Liver (tissue), 9 donors: ENCODE measurements around the gene RBM10. TPM values are rescaled to one million over a fixed set of nuclear protein-coding genes. Genes with fewer than 3 reads are reported as not detected.

Experiments used
- DNase-seq: peaks from one replicate; pipeline ENCODE4 v3.0.0-alpha.2; 2017; ENCODE audit warnings: low spot score
- H3K27ac ChIP-seq, 2 donors: one replicate each; pipeline ENCODE4 v1.7.0; 2013; ENCODE audit warnings: inconsistent platforms in 2 of 2, low read length in 2 of 2, control low read depth in 1 of 2, low read depth in 1 of 2, mild to moderate bottlenecking in 1 of 2
- H3K27me3 ChIP-seq, 4 donors: one replicate each; pipeline versions ENCODE4 v1.6.1 to v1.7.0; 2013; ENCODE audit warnings: low read length in 3 of 4, inconsistent platforms in 1 of 4, mild to moderate bottlenecking in 1 of 4, moderate library complexity in 1 of 4; ENCODE audit not compliant: control insufficient read depth in 4 of 4, insufficient read depth in 4 of 4
- H3K36me3 ChIP-seq, 4 donors: one replicate each; pipeline versions ENCODE4 v1.6.1 to v1.7.0; 2013; ENCODE audit warnings: low read length in 3 of 4, mild to moderate bottlenecking in 3 of 4, low read depth in 1 of 4, moderate library complexity in 1 of 4; ENCODE audit not compliant: control insufficient read depth in 4 of 4, insufficient read depth in 3 of 4
- H3K4me1 ChIP-seq, 4 donors: one replicate each; pipeline versions ENCODE4 v1.6.1 to v1.7.0; 2013; ENCODE audit warnings: low read length in 3 of 4, mild to moderate bottlenecking in 3 of 4, moderate library complexity in 1 of 4; ENCODE audit not compliant: control insufficient read depth in 4 of 4, insufficient read depth in 4 of 4
- H3K4me3 ChIP-seq, 3 donors: one replicate each; pipeline versions ENCODE4 v1.6.1 to v1.7.0; 2013; ENCODE audit warnings: low read length in 3 of 3, control low read depth in 1 of 3, low read depth in 1 of 3, mild to moderate bottlenecking in 1 of 3
- H3K9ac ChIP-seq, 2 donors: one replicate each; pipeline ENCODE4 v1.7.0; 2013; ENCODE audit warnings: low read length in 2 of 2, mild to moderate bottlenecking in 2 of 2, moderate library complexity in 2 of 2, control low read depth in 1 of 2, low read depth in 1 of 2
- H3K9me3 ChIP-seq, 4 donors: one replicate each; pipeline versions ENCODE4 v1.6.1 to v1.7.0; 2013; ENCODE audit warnings: low read length in 3 of 4; ENCODE audit not compliant: control insufficient read depth in 4 of 4
- FOXA1 ChIP-seq: IDR thresholded peaks from 2 replicates; pipeline ENCODE4 v1.6.1; 2016; ENCODE audit warnings: antibody characterized with exemption
- FOXA2 ChIP-seq: IDR thresholded peaks from 2 replicates; pipeline ENCODE4 v1.6.1; 2016; ENCODE audit warnings: antibody characterized with exemption
- GABPA ChIP-seq, 2 donors: IDR thresholded peaks in 1 of 2; conservative IDR thresholded peaks in 1 of 2; 2 replicates each; pipeline ENCODE4 v1.6.1; 2016; ENCODE audit warnings: antibody characterized with exemption in 2 of 2, mild to moderate bottlenecking in 1 of 2, moderate library complexity in 1 of 2
- HNF4A ChIP-seq, 2 donors: conservative IDR thresholded peaks; 2 replicates each; pipeline ENCODE4 v1.6.1; 2016; ENCODE audit warnings: antibody characterized with exemption in 2 of 2, mild to moderate bottlenecking in 2 of 2
- HNF4G ChIP-seq: IDR thresholded peaks from 2 replicates; pipeline ENCODE4 v1.6.1; 2016; ENCODE audit warnings: antibody characterized with exemption
- JUND ChIP-seq, 2 donors: IDR thresholded peaks; 2 replicates each; pipeline ENCODE4 v1.6.1; 2016; ENCODE audit warnings: antibody characterized with exemption in 2 of 2
- RAD21 ChIP-seq, 2 donors: IDR thresholded peaks; 2 replicates each; pipeline ENCODE4 v1.6.1; 2016; ENCODE audit warnings: antibody characterized with exemption in 2 of 2, mild to moderate bottlenecking in 2 of 2
- RXRA ChIP-seq, 2 donors: IDR thresholded peaks; 2 replicates each; pipeline ENCODE4 v1.6.1; 2017 to 2018; ENCODE audit warnings: antibody characterized with exemption in 2 of 2, mild to moderate bottlenecking in 1 of 2
- SP1 ChIP-seq: IDR thresholded peaks from 2 replicates; pipeline ENCODE4 v1.6.1; 2018; ENCODE audit warnings: antibody characterized with exemption, mild to moderate bottlenecking
- TAF1 ChIP-seq: conservative IDR thresholded peaks from 2 replicates; pipeline ENCODE4 v1.6.1; 2016; ENCODE audit warnings: antibody characterized with exemption, mild to moderate bottlenecking
- YY1 ChIP-seq: IDR thresholded peaks from 2 replicates; pipeline ENCODE4 v1.6.1; 2016; ENCODE audit warnings: antibody characterized with exemption, mild to moderate bottlenecking
- WGBS: extraction: QIAGEN DNeasy Blood & Tissue Kit; methylation state at CpG from one replicate; pipeline ENCODE4 v1.1.7; 2013; 5-methylcytosine and 5-hydroxymethylcytosine counted together
- polyA plus RNA-seq, 2 donors: library from polyadenylated mRNA; stranded (reverse) in 1 of 2; unstranded in 1 of 2; fragments of 200-250 nt in 1 of 2; fragments of >200 nt in 1 of 2; fragmentation: Nextera tagmentation in 1 of 2; extraction: Ambion mirVana in 1 of 2; gene quantifications; one replicate each; pipeline versions ENCODE4 v1.2.1 to v1.2.3, GENCODE V29; 2013 to 2015
- total RNA-seq, 2 donors: library from RNA; depleted of rRNA; stranded (reverse); fragments of >200 nt; gene quantifications; one replicate each; pipeline ENCODE4 v1.2.3, GENCODE V29; 2014
- TF ChIP-seq, protein P1 (sequence below): IDR thresholded peaks from 2 replicates; pipeline ENCODE4 v1.6.1; 2016; ENCODE audit warnings: antibody characterized with exemption
- TF ChIP-seq, protein P2 (sequence below): fragments of 150-350 bp; IDR thresholded peaks from 2 replicates; pipeline ENCODE4 v1.5.1; 2017; ENCODE audit warnings: improper control_type of control experiment, low read depth, low read length; ENCODE audit not compliant: missing input control
- TF ChIP-seq, protein P3 (sequence below): IDR thresholded peaks from 2 replicates; pipeline ENCODE4 v1.6.1; 2016; ENCODE audit warnings: antibody characterized with exemption, mild to moderate bottlenecking
- TF ChIP-seq, protein P4 (sequence below): IDR thresholded peaks from 2 replicates; pipeline ENCODE4 v1.6.1; 2016; ENCODE audit warnings: antibody characterized with exemption
- donor health status: healthy.
- donor health status: healthy.
- donor health status: healthy.
- donor health status: healthy.
- donor health status: healthy.

The RBM10 gene
- total and polyA plus RNA-seq, 4 donors, result 8.2 to 26.6 (median 17.5) TPM

DNA sequence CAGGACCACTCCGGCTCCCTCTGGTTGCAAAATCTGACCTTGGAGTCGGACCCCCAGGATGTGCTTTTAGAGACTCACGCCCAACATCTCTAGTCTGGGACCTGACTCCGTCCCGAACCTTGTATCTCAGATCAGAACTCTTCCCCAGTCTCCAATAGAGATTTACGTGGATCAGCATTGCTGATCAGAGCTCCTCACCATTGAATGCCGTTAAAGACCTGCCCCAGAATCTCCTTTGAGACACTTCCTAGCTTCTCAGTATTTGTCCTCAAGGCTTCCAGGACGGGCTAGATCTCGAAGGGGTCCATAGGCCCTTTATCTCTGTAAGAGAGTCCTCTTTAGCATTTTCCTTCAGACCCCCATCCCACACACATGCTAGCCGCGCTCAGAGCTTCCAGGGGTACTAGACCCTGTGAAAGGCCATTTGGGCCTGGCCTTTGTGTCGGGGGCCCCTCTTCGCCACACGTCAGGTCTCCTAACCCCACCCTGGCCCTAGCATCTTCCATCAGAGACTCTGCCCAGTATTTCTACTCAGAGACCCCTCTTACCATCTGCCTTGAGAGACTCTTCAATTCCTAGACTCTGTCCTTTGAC lies 49.3 kb downstream of the RBM10 start (continued):
- TF ChIP-seq, protein P1, sequence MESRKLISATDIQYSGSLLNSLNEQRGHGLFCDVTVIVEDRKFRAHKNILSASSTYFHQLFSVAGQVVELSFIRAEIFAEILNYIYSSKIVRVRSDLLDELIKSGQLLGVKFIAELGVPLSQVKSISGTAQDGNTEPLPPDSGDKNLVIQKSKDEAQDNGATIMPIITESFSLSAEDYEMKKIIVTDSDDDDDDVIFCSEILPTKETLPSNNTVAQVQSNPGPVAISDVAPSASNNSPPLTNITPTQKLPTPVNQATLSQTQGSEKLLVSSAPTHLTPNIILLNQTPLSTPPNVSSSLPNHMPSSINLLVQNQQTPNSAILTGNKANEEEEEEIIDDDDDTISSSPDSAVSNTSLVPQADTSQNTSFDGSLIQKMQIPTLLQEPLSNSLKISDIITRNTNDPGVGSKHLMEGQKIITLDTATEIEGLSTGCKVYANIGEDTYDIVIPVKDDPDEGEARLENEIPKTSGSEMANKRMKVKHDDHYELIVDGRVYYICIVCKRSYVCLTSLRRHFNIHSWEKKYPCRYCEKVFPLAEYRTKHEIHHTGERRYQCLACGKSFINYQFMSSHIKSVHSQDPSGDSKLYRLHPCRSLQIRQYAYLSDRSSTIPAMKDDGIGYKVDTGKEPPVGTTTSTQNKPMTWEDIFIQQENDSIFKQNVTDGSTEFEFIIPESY, result no peak
- no peak for TF ChIP-seq FOXA1

DNA sequence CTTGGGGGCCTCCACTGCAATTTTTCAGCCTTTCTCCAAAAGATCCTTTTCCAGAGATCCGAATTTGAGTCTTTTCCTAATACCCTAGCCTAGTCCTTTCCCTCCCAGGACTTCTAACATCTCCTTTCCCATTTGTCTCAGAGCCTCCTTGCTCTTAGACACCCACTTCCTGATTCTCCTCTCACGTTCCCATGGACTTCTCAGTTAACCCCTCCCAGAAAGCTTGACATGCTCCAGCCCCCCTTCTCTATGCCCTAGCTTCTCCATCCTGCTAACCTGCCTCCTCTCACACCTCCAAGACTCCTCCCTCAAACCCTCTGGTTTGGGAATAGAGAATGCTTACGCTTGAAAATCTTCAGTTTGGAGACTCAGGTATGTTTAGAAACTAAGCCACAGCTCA lies 51.1 kb downstream of the RBM10 start:
- TF ChIP-seq SP1, result no peak
- TF ChIP-seq HNF4A (conservative IDR thresholded peaks at IDR 0.05), result no peak
- TF ChIP-seq GABPA (IDR thresholded peaks at IDR 0.05 in 1 of 2, conservative IDR thresholded peaks at IDR 0.05 in 1 of 2), result no peak
- TF ChIP-seq, protein P2, sequence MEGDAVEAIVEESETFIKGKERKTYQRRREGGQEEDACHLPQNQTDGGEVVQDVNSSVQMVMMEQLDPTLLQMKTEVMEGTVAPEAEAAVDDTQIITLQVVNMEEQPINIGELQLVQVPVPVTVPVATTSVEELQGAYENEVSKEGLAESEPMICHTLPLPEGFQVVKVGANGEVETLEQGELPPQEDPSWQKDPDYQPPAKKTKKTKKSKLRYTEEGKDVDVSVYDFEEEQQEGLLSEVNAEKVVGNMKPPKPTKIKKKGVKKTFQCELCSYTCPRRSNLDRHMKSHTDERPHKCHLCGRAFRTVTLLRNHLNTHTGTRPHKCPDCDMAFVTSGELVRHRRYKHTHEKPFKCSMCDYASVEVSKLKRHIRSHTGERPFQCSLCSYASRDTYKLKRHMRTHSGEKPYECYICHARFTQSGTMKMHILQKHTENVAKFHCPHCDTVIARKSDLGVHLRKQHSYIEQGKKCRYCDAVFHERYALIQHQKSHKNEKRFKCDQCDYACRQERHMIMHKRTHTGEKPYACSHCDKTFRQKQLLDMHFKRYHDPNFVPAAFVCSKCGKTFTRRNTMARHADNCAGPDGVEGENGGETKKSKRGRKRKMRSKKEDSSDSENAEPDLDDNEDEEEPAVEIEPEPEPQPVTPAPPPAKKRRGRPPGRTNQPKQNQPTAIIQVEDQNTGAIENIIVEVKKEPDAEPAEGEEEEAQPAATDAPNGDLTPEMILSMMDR, result no peak
- TF ChIP-seq RAD21 (IDR thresholded peaks at IDR 0.05), result no peak
- TF ChIP-seq FOXA2, result no peak
- no peak for TF ChIP-seq RXRA (IDR thresholded peaks at IDR 0.05)
- TF ChIP-seq, protein P3, sequence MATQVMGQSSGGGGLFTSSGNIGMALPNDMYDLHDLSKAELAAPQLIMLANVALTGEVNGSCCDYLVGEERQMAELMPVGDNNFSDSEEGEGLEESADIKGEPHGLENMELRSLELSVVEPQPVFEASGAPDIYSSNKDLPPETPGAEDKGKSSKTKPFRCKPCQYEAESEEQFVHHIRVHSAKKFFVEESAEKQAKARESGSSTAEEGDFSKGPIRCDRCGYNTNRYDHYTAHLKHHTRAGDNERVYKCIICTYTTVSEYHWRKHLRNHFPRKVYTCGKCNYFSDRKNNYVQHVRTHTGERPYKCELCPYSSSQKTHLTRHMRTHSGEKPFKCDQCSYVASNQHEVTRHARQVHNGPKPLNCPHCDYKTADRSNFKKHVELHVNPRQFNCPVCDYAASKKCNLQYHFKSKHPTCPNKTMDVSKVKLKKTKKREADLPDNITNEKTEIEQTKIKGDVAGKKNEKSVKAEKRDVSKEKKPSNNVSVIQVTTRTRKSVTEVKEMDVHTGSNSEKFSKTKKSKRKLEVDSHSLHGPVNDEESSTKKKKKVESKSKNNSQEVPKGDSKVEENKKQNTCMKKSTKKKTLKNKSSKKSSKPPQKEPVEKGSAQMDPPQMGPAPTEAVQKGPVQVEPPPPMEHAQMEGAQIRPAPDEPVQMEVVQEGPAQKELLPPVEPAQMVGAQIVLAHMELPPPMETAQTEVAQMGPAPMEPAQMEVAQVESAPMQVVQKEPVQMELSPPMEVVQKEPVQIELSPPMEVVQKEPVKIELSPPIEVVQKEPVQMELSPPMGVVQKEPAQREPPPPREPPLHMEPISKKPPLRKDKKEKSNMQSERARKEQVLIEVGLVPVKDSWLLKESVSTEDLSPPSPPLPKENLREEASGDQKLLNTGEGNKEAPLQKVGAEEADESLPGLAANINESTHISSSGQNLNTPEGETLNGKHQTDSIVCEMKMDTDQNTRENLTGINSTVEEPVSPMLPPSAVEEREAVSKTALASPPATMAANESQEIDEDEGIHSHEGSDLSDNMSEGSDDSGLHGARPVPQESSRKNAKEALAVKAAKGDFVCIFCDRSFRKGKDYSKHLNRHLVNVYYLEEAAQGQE, result no peak
- TF ChIP-seq, protein P4, sequence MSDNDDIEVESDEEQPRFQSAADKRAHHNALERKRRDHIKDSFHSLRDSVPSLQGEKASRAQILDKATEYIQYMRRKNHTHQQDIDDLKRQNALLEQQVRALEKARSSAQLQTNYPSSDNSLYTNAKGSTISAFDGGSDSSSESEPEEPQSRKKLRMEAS, result no peak
- Histone ChIP-seq H3K9ac (no peak overlapping the region), H3K4me1 (peaks cover 8 to 49% (median 31%) of the 10 kb centered on the region in 4 donors), H3K9me3 (no peaks in the 10 kb centered on the region), H3K27me3 (no peaks in the 10 kb centered on the region), H3K36me3 (peaks cover 4 to 29% (median 17%) of the 10 kb centered on the region in 4 donors), H3K27ac (no peak overlapping the region), H3K4me3 (no peak overlapping the region)
- 64% methylated on average over 3 of the region's 3 CpGs for WGBS
- DNase-seq, result no peak

DNA sequence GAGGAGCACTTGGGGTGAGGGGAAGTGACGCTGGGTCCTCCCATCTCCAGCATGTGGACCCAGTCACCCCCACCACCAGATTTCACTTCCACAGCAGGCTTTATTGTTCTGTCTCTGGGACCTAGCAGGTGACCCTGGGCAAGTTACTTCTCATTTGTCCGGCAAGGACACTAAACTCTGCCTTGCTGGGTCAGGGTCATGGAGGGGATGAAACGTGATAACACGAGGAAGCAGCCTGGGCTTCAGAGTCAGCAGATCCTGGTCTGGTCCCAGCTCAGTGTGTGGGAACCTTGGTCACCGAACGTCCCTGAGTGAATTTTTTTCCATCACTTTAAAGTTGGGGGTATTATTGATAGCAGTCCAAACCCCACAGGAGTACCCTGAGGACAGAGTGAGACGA lies 52.5 kb downstream of the RBM10 start:
- 59% methylated on average over 7 of the region's 7 CpGs for WGBS
- no peak for DNase-seq
- Histone ChIP-seq H3K9me3 (no peaks in the 10 kb centered on the region), H3K27ac (no peak overlapping the region), H3K9ac (no peak overlapping the region), H3K4me1 (peaks cover 8 to 43% (median 31%) of the 10 kb centered on the region in 4 donors), H3K4me3 (no peak overlapping the region), H3K36me3 (peaks cover 9 to 43% (median 29%) of the 10 kb centered on the region in 4 donors), H3K27me3 (no peaks in the 10 kb centered on the region)
- TF ChIP-seq, protein P1, result no peak
- TF ChIP-seq, protein P4, result no peak
- TF ChIP-seq RXRA (IDR thresholded peaks at IDR 0.05), result no peak
- no peak for TF ChIP-seq JUND (IDR thresholded peaks at IDR 0.05)
- no peak for TF ChIP-seq HNF4G
- TF ChIP-seq HNF4A (conservative IDR thresholded peaks at IDR 0.05), result no peak
- TF ChIP-seq TAF1, result no peak
- no peak for TF ChIP-seq RAD21 (IDR thresholded peaks at IDR 0.05)
- TF ChIP-seq YY1, result no peak
- no peak for TF ChIP-seq FOXA2
- TF ChIP-seq, protein P2, result no peak
